Measurements from ENCODE around the gene STPG4.

STPG4 gene

GRCh38 chr2:47074691-47075090 is 80.4 kb downstream of the STPG4 start:
- in situ Hi-C loops (cut with HindIII; ENCODE audit: low pct_unique_long_range_greater_than_20kb, low sequenced_read_pairs) = no loop called here
- TF ChIP-seq JUND (IDR thresholded peaks at IDR 0.05; ENCODE audit: low read depth) = no peak
- DNase-seq (ENCODE audit: low read depth in 1 of 2, low spot score in 1 of 2) = no peak

- in situ Hi-C loops (cut with HindIII; ENCODE audit: low pct_unique_long_range_greater_than_20kb, low sequenced_read_pairs) = no loop called here
These were observed 81.5 kb downstream of the STPG4 start for GRCh38 chr2:47073641-47074040.

GRCh38 chr2:47073217-47073616 is 81.9 kb downstream of the STPG4 start:
- no peak for TF ChIP-seq JUND (IDR thresholded peaks at IDR 0.05; ENCODE audit: low read depth)
- in situ Hi-C loops (cut with HindIII; ENCODE audit: low pct_unique_long_range_greater_than_20kb, low sequenced_read_pairs) = no loop called here
- DNase-seq (ENCODE audit: low read depth in 1 of 2, low spot score in 1 of 2) = no peak

More at GRCh38 chr2:47073641-47074040, 81.5 kb downstream of the STPG4 start:
- DNase-seq (ENCODE audit: low read depth in 1 of 2, low spot score in 1 of 2) = no peak
- TF ChIP-seq JUND (IDR thresholded peaks at IDR 0.05; ENCODE audit: low read depth) = no peak

- no peak for TF ChIP-seq JUND (IDR thresholded peaks at IDR 0.05; ENCODE audit: low read depth)
- in situ Hi-C loops (cut with HindIII; ENCODE audit: low pct_unique_long_range_greater_than_20kb, low sequenced_read_pairs) = no loop called here
- no peak for DNase-seq (ENCODE audit: low read depth in 1 of 2, low spot score in 1 of 2)
These were observed 82.3 kb downstream of the STPG4 start for GRCh38 chr2:47072728-47073191.

- DNase-seq (ENCODE audit: low read depth in 1 of 2, low spot score in 1 of 2) = no peak
- TF ChIP-seq JUND (IDR thresholded peaks at IDR 0.05; ENCODE audit: low read depth) = no peak
- in situ Hi-C loops (cut with HindIII; ENCODE audit: low pct_unique_long_range_greater_than_20kb, low sequenced_read_pairs) = no loop called here
These were observed 83.0 kb downstream of the STPG4 start for GRCh38 chr2:47072018-47072691.

- peak in 1 of 2 experiments; percentile 38 for DNase-seq (ENCODE audit: low read depth in 1 of 2, low spot score in 1 of 2)
- TF ChIP-seq JUND (IDR thresholded peaks at IDR 0.05; ENCODE audit: low read depth) = no peak
- in situ Hi-C loops (cut with HindIII; ENCODE audit: low pct_unique_long_range_greater_than_20kb, low sequenced_read_pairs) = no loop called here
These were observed 83.9 kb downstream of the STPG4 start for GRCh38 chr2:47070920-47071824.

- no peak for TF ChIP-seq JUND (IDR thresholded peaks at IDR 0.05; ENCODE audit: low read depth)
- no peak for DNase-seq (ENCODE audit: low read depth in 1 of 2, low spot score in 1 of 2)
- in situ Hi-C loops (cut with HindIII; ENCODE audit: low pct_unique_long_range_greater_than_20kb, low sequenced_read_pairs) = no loop called here
These were observed 84.8 kb downstream of the STPG4 start for GRCh38 chr2:47070155-47070919.

- TF ChIP-seq JUND (IDR thresholded peaks at IDR 0.05; ENCODE audit: low read depth) = no peak
- peak; percentile 88 to 96 for DNase-seq (ENCODE audit: low read depth in 1 of 2, low spot score in 1 of 2)
- in situ Hi-C loops (cut with HindIII; ENCODE audit: low pct_unique_long_range_greater_than_20kb, low sequenced_read_pairs) = no loop called here
These were observed 85.4 kb downstream of the STPG4 start for GRCh38 chr2:47069628-47070154.

- TF ChIP-seq JUND (IDR thresholded peaks at IDR 0.05; ENCODE audit: low read depth) = no peak
- in situ Hi-C loops (cut with HindIII; ENCODE audit: low pct_unique_long_range_greater_than_20kb, low sequenced_read_pairs) = no loop called here
- DNase-seq (ENCODE audit: low read depth in 1 of 2, low spot score in 1 of 2) = no peak
These were observed 86.0 kb downstream of the STPG4 start for GRCh38 chr2:47068981-47069627.

- in situ Hi-C loops (cut with HindIII; ENCODE audit: low pct_unique_long_range_greater_than_20kb, low sequenced_read_pairs) = no loop called here
- TF ChIP-seq JUND (IDR thresholded peaks at IDR 0.05; ENCODE audit: low read depth) = no peak
- DNase-seq (ENCODE audit: low read depth in 1 of 2, low spot score in 1 of 2) = no peak
These were observed 87.2 kb downstream of the STPG4 start for GRCh38 chr2:47067788-47068407.

GRCh38 chr2:47065771-47066380 is 89.2 kb downstream of the STPG4 start:
- peak in 1 of 2 experiments; percentile 48 for DNase-seq (ENCODE audit: low read depth in 1 of 2, low spot score in 1 of 2)
- TF ChIP-seq JUND (IDR thresholded peaks at IDR 0.05; ENCODE audit: low read depth) = no peak
- in situ Hi-C loops (cut with HindIII; ENCODE audit: low pct_unique_long_range_greater_than_20kb, low sequenced_read_pairs) = no loop called here
